ENCODE results near the gene FAM174C.

FAM174C gene

DNA sequence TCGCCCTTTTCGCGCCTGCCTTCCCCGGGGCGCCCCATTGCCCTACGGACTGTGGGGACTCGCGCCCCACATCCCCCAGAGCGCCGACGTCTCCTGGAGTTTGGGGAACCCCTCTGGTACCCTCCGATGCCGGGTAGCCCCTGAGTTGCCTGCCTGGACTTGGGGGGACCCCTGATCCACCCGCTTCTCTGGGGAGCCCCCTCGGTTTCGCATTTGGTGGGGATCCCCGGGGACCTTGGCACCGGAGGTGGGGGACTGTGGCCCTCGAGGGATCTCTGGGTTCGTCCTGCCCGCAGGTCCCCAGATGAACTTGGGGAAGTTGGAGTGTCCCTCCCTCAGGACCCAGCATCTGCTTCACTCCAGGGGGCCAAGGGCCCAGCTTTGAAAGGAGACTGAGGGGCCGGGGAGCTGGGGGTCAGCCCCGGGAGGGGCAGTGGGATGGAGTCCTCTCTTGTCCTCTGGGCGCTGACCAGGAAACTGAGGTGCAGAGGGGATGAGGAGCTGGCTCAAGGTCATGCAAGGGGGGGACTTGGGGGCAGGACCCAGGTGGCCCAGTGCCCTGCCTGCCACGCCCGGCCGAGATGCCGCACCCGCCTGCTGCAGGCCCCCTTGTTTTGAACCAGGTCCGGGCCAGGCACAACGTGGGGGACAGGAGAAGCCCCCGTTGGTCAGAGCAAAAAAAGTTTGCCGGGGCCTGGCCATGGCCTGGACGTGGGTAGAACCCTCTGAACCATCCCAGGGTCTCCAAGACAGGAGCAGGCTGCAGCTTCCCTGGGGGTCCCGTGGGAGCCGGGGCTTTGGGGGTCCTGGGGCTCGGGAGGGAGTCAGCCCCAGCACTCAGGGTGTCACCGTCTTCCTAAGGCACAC lies 11.4 kb downstream of the FAM174C start:
- DNase-seq (ENCODE audit: low read depth): no peak

DNA sequence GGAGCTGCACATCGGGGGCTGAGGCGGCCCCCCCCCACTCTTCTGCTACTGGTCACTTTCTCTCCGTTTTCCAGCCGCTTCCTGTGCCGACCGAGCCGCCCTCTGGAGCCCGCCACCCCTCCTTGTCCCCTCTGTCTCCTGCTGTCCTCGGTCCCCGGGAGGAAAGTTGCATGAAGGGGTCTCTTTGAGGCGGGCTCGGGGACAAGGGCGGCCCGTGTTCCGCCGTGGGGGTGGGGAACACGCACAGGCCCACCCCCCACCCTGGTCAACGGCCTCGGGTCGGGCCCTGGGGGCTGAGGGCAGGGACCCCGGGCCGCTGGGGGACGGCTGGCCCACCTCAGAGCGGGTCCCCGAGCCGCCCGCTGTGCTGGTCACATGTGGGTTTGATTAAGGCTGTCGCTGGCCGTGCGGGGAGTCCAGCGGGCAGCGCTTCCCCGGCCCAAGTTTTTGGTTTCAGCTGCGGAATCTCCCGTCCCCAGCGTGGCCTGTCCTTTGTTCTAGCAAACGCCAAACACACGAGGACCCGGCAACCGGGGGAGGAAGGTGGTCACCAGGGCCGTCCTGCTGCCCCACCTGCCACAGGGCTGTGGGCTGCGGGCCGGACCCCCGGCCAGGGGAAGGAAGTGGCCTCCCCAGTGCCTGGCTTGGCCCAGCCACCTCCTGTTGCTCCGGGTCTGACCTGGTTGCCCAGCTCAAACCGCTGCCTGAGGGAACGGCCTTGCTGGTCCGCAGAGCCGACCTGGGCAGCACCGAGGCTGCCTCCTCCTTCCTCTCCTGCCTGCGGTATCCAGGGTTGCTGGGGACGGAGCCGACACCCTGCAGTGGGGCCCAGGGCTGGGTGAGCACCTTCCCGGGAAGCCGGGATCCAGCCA lies 12.3 kb downstream of the FAM174C start:
- no peak for DNase-seq (ENCODE audit: low read depth)

DNA sequence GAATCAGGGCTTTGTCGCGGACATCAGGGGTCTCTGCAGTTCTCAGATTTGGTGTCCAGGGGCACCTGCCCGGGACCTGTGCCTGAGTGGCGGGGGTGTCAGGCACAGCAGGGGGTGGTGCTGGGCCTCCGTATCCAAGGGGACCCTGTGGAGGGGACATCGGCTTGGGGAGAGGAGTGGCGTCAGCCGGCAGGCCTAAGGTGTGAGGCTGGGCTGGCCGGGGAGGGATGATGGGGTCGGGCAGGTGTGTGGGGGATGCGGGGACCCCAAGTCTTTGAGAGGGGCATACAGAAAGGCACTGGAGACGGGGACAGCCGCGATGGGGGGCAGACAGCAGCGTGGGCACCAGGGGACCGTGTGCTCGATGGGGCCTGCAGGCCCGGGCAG lies 12.9 kb downstream of the FAM174C start:
- no peak for DNase-seq (ENCODE audit: low read depth)

DNA sequence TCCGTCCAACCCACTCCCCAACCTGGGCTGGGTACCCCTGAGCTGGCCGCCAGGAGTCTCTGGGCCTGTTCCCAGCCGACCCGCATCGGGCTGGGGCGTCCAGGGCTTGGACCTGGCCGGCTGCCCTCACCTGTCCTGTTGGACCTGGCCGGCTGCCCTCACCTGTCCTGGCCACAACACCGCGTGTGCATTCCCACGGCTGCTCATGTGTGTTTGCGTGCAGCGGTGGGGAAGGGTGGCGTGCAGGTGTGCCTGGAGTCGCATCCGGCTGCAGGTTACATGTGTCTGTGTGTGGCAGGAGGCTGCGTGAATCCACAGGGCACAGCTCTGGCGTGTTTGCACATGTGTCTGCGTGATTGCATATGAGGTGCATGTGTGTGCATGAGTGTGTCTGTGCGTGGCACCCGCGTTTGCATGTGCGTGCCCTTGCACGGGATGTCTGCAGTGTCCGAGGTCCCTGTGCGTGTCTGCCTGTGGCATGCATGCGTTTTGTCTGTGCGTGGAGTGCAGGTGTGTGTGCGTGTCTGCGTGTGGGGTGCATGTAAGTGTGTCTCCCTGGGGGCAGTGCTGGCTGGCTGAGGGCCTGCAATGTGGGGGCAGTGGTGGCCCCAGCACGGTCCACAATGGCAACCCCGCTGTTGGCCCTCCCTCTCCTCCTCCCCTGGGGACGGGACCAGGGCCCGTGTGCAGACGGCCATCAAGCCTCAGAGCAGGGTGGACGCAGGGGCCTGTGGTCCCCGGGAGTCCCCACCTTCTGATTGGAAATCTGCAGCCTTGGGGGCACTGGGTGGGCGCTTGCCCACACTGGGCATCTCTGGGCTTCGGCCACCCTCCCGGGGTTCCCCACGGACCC lies 13.7 kb downstream of the FAM174C start:
- no peak for DNase-seq (ENCODE audit: low read depth)

DNA sequence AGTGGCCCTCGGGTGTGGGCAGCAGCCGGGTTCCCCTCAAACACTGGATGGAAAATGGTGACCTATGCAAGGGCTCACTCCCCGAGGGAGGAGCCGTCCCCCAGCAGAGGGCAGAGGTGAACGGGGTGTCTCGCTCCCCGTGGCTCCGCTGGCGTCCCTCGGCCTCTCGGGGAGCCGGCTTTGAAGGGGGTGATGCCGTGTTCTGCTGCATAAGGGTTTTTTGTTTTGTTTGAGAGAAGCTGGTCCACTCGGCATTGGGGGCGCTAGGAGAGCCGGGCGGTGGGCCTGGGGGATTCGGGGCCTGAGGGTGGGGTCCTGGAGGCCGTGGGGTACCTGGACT lies 14.3 kb downstream of the FAM174C start:
- DNase-seq (ENCODE audit: low read depth): no peak

DNA sequence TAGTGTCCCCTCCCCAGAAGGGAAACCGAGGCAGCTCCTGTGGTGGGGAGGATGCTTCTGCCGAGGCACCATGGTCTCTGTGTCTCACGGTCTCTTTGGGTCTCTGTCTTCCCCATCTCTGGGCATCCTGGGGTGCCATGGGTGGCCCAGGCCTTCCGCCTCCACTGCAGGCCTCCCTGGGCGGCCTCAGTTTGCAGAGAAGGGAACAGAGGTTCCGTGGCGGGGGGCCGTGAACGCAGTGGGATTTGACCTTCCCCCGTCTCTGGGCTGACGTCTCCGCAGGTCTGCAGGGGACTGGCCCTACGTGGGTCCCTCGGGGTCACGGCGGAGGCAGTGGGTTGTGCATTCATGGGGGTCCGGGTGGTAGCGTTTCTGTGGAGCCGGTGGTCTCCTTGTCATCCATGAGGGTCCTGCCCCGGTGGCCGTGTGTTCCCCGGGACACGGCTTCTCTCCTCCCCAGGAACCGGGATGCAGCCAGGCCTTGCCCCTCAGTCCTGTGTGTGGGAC lies 14.9 kb downstream of the FAM174C start:
- DNase-seq (ENCODE audit: low read depth): no peak

DNA sequence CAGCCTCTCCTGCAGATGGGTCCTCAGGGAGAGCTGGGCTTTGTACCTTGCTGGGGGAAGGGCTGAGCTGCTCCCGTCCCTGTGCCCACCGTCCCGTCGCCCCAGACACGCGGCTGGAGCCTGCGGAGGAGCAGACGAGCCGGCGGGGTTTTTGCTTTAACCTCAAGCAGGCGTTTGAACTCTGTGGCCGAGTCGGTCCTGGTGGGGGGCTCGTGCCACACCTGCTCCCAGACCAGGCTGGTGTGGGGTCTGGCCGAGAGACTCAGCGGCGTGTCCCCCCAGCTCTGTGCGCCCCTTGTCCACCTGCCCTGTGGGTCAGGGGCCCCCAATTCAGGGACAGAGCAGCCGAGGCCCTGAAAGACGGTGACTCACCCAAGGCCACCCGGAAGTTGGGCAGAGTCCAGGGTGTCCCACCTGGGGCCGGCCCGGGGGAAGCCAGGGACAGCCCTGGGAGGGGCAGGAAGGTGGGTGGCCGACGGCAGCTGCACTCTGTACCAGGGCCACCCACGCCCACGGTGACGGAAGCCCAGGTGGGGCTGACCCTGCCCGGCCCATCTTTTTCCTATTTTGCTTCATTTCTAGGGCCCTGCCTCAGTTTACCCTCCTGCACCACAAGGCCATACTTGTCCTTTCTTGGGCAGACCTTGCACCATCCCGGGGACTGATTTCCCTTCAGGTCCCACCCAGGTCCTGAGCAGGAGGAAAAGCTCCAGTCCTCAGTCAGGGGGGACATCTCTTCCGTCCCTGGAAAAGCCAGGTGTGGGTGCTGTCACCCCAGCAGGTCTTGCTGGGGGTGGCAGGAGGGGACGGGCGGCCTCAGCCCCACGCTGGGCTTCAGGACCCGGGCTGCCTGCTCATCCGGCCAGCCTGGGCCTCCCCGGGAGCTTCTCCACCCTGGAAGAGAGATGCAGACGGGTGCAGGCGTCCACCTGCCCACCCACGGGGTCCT lies 15.6 kb downstream of the FAM174C start:
- DNase-seq (ENCODE audit: low read depth): no peak

DNA sequence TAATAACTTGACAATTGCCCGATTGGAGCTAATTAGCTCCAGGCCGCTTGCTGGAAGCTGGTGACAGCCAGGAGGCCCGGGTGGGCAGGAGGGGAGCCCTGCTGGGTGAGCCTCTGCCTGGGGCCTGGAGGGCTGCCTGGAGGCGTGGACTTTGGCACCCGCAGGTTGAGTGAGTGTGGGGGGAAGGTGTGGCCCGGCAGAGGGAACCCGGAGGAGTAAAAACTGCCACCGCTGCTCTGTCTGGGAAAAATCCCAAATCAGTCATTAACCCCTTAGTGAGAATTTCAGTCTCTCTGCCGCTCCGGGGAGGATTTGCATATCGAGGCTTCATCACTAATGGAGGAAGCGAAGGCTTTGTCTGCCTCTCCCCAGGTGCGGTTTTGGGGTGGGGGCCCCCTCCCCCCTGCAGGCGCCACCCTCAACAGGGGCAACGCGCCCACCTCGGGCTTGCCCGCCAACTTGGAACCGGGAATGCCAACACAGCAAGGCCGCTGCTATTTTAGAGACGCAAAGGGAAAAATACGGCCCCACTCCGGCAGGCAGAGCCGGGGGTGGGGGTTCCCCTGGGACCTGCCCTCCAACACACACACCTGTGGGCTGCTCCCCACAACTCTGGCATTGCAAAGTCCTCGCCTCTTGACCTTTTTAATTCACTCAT lies 16.6 kb downstream of the FAM174C start:
- DNase-seq (ENCODE audit: low read depth): no peak

DNA sequence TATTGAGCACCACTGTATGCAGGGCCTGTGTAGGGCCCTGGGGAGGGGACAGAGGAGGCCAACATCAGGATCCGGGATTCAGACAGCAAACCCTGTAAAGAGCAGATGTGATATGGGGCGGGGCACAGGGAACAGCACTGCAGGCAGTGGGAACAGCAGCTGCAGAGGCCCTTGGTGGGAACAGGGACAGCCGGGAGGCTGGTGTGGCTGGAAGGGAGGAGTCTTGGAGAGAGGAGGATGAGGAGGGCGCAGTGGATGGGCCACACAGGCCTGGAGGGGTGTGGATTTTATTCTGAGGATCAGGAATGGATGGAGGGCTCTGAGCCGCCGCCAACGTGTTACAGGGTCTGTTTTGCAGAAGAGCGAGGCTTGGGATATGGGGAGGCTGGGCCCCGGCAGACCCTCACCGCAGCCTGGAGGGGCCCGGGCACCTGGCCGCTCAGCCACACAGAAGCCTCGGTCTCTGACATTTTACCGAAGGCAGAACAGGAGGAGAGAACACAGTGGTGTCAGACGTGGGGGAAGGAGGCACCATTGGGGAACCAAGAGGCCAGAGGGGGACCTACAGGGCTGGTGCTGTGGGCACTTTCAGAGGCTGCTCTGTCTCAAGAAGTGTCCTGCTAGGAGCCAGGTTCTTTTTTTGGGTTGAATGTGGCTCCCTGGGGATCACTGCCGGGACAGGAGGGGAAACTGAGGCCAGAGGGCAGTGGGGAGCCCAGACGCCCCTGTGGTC lies 17.3 kb downstream of the FAM174C start:
- DNase-seq (ENCODE audit: low read depth): no peak

DNA sequence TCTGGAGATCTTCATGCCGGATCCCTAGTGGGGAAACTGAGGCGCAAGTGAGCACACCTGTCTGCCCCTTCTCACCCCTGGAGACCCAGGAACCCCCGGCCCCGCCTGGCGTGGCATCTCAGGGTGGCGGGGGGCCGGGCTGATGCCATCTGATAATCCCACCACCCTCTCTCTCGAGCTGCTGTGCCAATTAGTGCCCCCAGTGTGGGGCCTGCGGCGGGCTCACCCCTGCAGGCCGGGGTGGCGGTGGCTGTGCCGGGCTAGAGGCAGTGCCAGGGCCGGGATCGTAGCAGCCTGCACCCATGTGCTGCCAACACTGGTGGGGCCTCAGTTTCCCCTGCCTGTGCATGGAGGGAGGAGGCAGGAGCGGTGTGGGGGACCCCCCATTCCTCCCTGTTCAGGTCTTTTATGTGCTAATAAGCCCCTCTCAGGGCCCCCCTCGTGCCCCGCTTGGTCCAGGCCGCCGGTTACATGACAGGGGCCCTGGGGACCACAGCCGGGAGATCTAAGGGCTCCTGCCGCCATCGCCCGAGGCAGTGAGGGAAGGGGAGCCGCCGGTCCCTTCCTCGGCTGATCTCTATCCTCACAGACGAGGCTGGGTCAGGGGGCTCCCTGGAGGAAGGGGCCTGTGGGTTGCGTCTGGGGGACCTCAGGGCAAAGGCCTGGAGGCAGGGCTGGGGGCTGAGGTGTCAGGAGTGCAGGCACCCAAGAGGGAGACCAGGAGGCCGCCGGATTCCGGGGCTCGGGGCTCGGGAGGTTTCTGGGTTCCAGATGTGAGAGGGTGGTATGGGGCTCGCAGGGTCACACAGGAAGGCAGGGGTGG lies 18.7 kb downstream of the FAM174C start:
- no peak for DNase-seq (ENCODE audit: low read depth)

DNA sequence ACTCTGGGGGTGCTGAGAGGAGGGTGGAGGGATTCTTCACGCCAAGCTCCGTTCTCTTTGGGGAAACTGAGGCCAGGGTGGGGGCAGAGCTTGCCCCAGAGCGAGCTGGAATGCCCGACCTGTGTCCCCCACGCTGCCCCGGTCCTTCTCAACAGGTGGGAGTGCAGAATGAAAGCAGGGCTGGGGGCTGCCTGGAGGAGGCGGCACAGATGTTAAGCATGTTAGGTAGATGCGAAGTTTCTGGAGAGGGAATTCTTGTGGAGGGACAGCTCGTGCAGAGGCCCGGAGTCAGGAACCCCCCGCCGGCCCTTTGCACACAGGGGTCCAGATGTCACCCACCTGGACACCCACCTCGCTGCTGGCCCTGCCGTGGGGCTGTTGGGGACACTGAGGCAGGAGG lies 19.4 kb downstream of the FAM174C start:
- no peak for DNase-seq (ENCODE audit: low read depth)

DNA sequence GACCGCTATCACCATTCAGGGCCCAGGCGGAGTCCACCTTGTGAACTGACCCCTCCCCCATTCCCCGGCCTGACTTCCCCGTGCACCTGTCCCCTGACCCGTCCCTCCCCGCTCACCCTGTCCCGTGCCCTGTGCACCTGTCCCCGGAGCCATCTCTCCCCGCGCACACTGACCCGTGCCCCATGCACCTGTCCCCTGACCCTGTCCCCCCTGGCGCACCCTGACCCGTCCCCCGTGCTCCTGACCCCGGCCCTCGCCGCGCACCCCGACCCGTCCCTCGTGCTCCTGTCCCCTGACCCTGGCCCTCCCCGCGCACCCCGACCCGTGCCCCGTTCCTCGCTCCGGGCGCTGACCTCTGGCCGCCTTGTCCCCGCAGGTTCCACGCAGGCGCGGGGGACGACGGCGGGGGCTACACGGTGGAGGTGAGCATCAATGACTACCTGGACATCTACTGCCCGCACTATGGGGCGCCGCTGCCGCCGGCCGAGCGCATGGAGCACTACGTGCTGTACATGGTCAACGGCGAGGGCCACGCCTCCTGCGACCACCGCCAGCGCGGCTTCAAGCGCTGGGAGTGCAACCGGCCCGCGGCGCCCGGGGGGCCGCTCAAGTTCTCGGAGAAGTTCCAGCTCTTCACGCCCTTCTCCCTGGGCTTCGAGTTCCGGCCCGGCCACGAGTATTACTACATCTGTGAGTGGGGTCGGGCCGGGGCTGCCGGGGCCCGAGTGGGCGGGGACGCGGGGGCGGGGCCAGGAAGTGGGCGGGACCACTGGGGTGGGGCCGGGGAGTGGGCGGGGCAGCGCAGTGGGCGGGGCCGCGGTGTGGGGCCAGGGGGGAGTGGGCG lies 20.1 kb downstream of the FAM174C start:
- DNase-seq (ENCODE audit: low read depth): no peak

DNA sequence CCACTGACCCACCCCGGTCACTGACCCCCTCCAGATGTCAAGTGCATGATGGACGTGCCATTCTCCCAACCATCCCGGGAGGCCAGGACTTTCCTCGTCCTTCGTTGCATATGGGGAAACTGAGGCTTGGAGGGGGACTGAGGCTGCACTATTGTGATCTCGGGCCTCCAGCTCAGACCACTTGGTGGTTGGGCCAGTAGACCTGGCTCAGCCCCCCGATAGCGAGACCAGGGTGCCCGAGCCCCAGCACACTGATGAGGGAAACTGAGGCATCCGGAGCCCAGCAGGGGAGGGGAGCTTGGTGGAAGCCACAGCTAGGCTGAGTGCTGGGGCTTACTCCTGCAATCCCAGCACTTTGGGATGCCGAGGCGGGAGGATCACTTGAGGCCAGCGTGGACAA lies 20.7 kb downstream of the FAM174C start:
- DNase-seq (ENCODE audit: low read depth): no peak

DNA sequence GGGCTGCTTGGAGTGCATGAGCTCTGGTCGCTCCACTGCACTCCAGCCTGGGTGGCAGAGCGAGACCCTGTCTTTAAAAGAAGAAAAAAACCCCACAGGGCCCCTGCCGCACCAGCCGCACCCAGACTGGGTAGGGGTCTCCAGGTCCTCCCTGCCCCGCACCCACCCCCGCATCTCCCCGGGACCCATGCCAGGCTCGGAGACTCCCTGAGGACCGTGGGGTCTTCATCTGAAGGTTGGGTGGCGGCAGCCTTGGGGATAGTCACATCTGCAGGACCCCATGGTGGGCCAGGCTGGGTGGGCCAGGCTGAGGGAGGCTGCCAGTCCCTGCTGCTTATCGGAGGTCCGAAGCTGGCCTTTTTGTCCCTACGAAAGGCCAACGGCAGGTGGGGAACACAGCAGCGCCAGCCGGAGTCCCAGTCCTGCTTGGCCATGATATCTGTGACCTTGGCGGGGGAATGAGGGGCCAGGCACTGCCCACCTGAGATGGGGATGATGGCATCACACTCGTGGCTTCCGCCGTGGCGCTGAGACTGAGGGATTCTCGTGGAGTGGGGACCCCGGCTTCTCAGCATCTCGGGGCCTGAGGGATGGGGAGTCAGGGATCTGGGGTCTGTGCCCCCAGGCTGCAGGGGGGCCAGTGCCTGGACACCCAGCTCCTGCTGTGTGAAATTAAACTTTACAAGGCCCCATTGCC lies 21.4 kb downstream of the FAM174C start:
- no peak for DNase-seq (ENCODE audit: low read depth)

DNA sequence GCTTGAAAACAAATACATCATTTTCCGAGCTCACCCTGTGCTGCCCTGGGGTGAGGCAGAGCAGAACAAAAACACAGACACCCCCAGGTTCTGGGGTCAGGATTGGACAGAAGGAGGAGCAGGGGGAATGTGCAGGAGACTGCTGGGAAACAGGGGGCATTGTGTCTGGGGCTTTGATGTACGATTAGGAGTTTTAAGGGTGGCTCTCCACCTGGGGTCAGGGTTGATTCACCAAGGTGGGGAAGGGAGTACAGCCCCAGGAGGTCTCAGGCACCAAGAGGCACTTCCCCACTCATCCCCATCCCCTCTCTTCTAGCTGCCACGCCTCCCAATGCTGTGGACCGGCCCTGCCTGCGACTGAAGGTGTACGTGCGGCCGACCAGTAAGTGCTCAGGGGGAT lies 22.9 kb downstream of the FAM174C start:
- DNase-seq (ENCODE audit: low read depth): no peak

DNA sequence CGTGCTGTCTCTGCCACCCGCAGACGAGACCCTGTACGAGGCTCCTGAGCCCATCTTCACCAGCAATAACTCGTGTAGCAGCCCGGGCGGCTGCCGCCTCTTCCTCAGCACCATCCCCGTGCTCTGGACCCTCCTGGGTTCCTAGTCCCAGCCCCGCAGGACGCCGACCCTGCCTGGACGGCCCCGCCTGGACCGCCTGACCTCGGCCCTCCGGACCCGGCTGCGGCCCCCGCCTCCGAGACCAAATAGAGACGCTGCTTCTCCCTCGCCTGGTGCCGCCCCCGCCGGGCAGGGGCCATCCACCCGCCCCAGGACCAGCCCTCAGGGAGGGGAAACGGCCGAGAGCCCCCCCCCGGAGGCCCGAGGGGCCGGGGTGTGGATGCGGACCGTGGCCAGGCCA lies 24.5 kb downstream of the FAM174C start:
- no peak for DNase-seq (ENCODE audit: low read depth)

DNA sequence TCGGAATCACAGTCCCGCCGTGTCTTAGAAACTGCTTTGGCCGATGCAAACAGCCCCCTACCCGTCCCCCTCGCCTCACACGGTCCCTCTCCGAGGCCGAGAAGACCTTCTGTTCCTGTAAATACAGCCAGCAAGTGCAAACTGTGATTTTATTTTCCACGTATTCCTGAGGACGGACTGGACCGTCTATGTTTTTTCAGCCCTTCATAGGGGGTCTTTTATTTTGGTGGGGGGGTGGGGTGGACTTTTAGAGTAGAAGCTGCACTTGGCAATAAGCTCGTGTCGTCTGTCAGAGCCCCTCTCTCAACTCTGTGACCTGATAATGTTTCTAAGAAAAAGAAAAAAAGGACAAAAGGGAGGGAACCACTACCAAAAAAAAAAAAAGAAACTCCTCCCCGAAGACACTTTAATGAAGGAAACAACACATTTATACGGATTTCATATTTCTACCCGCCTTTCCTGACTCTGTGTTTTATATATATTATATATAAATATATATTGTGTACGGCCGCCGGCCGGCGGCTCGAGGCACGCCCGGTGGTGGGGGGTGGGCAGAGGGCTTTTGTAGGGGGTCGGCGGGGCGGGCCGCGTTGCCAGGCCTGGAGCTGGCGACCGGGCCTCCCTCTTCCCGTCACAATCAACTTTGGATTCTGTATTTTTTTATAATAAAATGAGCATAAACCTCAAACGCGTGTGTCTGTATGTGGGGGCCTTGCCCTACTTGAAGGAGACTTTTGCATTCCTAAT lies 25.6 kb downstream of the FAM174C start:
- DNase-seq (ENCODE audit: low read depth): no peak

All from fibroblast of gingiva (primary cell).